Neural progenitor cell (in vitro differentiated cells): ENCODE results near the gene PYHIN1.

Experiments used
- CTCF ChIP-seq: fragments of 200-600 bp; sonication (generic); IDR thresholded peaks from 2 replicates; pipeline ENCODE4 v1.5.1; 2017; ENCODE audit warnings: antibody characterized with exemption, mild to moderate bottlenecking
- EZH2 ChIP-seq: fragments of 200-600 bp; sonication (generic); IDR thresholded peaks from 2 replicates; pipeline ENCODE4 v1.6.1; 2017; ENCODE audit warnings: antibody characterized with exemption, mild to moderate bottlenecking, moderate library complexity
- EZH2phosphoT487 ChIP-seq: fragments of 200-600 bp; sonication (generic); IDR thresholded peaks from 2 replicates; pipeline ENCODE4 v1.6.1; 2017; ENCODE audit warnings: antibody characterized with exemption

- TF ChIP-seq CTCF (no peak), EZH2 (no peak), EZH2phosphoT487 (no peak)
Observed at GRCh38 chr1:159015440-159015909, 84.1 kb downstream of the PYHIN1 start.
